Endothelial cell of umbilical vein (primary cell): Measurements from ENCODE around the gene LEMD1. TPM values are rescaled to one million over a fixed set of nuclear protein-coding genes. Genes with fewer than 3 reads are reported as not detected.

Source experiments
- BruUV-seq: library from RNA; stranded (reverse); fragments of 400-500 nt; replicated peaks from 2 replicates; lab custom pipeline; 2021; lab: Mats Ljungman, UMichigan
- CTCF ChIA-PET: fragments of 300-600, 350-600 bp; sonication (Branson Sonifier 250); formaldehyde crosslinking; loops from one replicate; lab custom pipeline; 2021; ENCODE audit warnings: antibody characterized with exemption, inconsistent platforms; lab: Charles Lee
- POLR2A ChIA-PET: fragments of 300-600, 350-600 bp; sonication (Branson Sonifier 250); formaldehyde crosslinking; loops from one replicate; lab custom pipeline; 2021; ENCODE audit warnings: antibody characterized with exemption, inconsistent platforms; lab: Charles Lee
- DNase-seq: peaks from one replicate; pipeline ENCODE4 v3.0.0-alpha.2; 2011; ENCODE audit warnings: low read depth, low spot score
- FAIRE-seq: peaks from 2 replicates; lab custom pipeline; 2011; peaks lifted over from hg19 to GRCh38; lab: Jason Lieb, UNC
- H2AFZ ChIP-seq: 2 replicates; pipeline ENCODE4 v1.6.0; 2012; ENCODE audit warnings: low read depth, low read length, control low read depth, inconsistent platforms
- H3K27ac ChIP-seq: 2 replicates; pipeline ENCODE4 v1.5.1; 2011; ENCODE audit warnings: low read depth, mild to moderate bottlenecking, control low read depth, low read length, moderate library complexity; ENCODE audit not compliant: insufficient read depth
- H3K27me3 ChIP-seq, 2 experiments: 2 replicates each; pipeline versions ENCODE4 v1.6.0 to v1.6.1; 2011; ENCODE audit warnings: low read length in 2 of 2, mixed read lengths in 1 of 2; ENCODE audit not compliant: control insufficient read depth in 2 of 2, insufficient read depth in 2 of 2
- H3K36me3 ChIP-seq, 2 experiments: 2 replicates in 1 of 2; 3 replicates in 1 of 2; pipeline ENCODE4 v1.5.1; 2011; ENCODE audit warnings: low read length in 2 of 2, mild to moderate bottlenecking in 1 of 2, moderate library complexity in 1 of 2; ENCODE audit not compliant: control insufficient read depth in 2 of 2, insufficient read depth in 2 of 2; ENCODE audit errors: extremely low read depth in 1 of 2
- H3K4me1 ChIP-seq: 3 replicates; pipeline ENCODE4 v1.5.1; 2011; ENCODE audit warnings: mild to moderate bottlenecking, low read length; ENCODE audit not compliant: control insufficient read depth, insufficient read depth; ENCODE audit errors: extremely low read depth
- H3K4me2 ChIP-seq: 2 replicates; pipeline ENCODE4 v1.6.1; 2011; ENCODE audit warnings: low read length, control low read depth, mixed read lengths; ENCODE audit not compliant: insufficient read depth
- H3K4me3 ChIP-seq, 3 experiments: fragments of 200-600 bp in 1 of 3; sonication (generic), shearing (Covaris generic) in 1 of 3; replicated peaks in 1 of 3; 2 replicates each; pipeline ENCODE4 v1.5.1; 2011 to 2016; ENCODE audit warnings: control low read depth in 3 of 3, low read length in 3 of 3, mild to moderate bottlenecking in 2 of 3, inconsistent platforms in 1 of 3, low read depth in 1 of 3, moderate library complexity in 1 of 3; ENCODE audit not compliant: insufficient read depth in 1 of 3
- H3K79me2 ChIP-seq: 2 replicates; pipeline ENCODE4 v1.6.0; 2012; ENCODE audit warnings: low read length, inconsistent platforms; ENCODE audit not compliant: control insufficient read depth, insufficient read depth
- H3K9ac ChIP-seq: replicated peaks from 2 replicates; pipeline ENCODE3; 2011; ENCODE audit warnings: low read length, control low read depth; ENCODE audit not compliant: insufficient read depth; ENCODE audit errors: extremely low read depth
- H3K9me1 ChIP-seq: replicated peaks from 3 replicates; pipeline ENCODE4 v1.6.0; 2011; ENCODE audit warnings: mild to moderate bottlenecking, low read length; ENCODE audit not compliant: control insufficient read depth, insufficient read depth; ENCODE audit errors: extremely low read depth
- H3K9me3 ChIP-seq: replicated peaks from 2 replicates; pipeline ENCODE4 v1.5.1; 2012; ENCODE audit warnings: low read length, inconsistent platforms; ENCODE audit not compliant: control insufficient read depth, insufficient read depth
- H4K20me1 ChIP-seq: replicated peaks from 2 replicates; pipeline ENCODE3; 2011; ENCODE audit warnings: mild to moderate bottlenecking, low read length; ENCODE audit not compliant: control insufficient read depth, insufficient read depth; ENCODE audit errors: extremely low read depth
- FOS ChIP-seq: IDR thresholded peaks from 2 replicates; pipeline ENCODE4 v1.6.1; 2011; ENCODE audit warnings: mild to moderate bottlenecking, low read length, moderate library complexity, borderline replicate concordance; ENCODE audit not compliant: insufficient read depth
- GATA2 ChIP-seq: IDR thresholded peaks from 2 replicates; pipeline ENCODE4 v1.7.0; 2011; ENCODE audit warnings: low read depth, mild to moderate bottlenecking, moderate library complexity, mixed read lengths, low read length; ENCODE audit not compliant: insufficient read length, insufficient read depth
- JUN ChIP-seq: IDR thresholded peaks from 2 replicates; pipeline ENCODE4 v1.6.1; 2011; ENCODE audit warnings: borderline replicate concordance, low read depth; ENCODE audit not compliant: insufficient read length, insufficient read depth
- MAX ChIP-seq: IDR thresholded peaks from 2 replicates; pipeline ENCODE4 v1.6.1; 2011; ENCODE audit not compliant: insufficient read depth, insufficient read length
- MYC ChIP-seq: IDR thresholded peaks from one replicate; pipeline ENCODE4 v1.6.1; 2011; ENCODE audit warnings: mild to moderate bottlenecking, low read depth, low read length
- POLR2A ChIP-seq: IDR thresholded peaks from 2 replicates; pipeline ENCODE4 v1.6.1; 2012; ENCODE audit warnings: low read depth, mild to moderate bottlenecking, control low read depth, low read length
- POLR2AphosphoS5 ChIP-seq: IDR thresholded peaks from 2 replicates; pipeline ENCODE4 v1.6.1; 2012; ENCODE audit warnings: low read depth, mild to moderate bottlenecking, control low read depth, low read length, moderate library complexity; ENCODE audit not compliant: insufficient read depth
- dilution Hi-C: fragments of 300-500 bp; cut with MboI; formaldehyde crosslinking; loops from one replicate; pipeline ENCODE4 v1.15.0; 2019; ENCODE audit warnings: low sequenced_read_pairs; ENCODE audit not compliant: extremely low pct_ligation_motif_present
- intact Hi-C: fragments of 100-400 bp; cut with micrococcal nuclease; formaldehyde crosslinking; loops from one replicate; pipeline ENCODE4 v1.10.0; 2022
- polyA plus RNA-seq, 4 experiments: library from polyadenylated mRNA; depleted of rRNA in 3 of 4; stranded (reverse) in 3 of 4; unstranded in 1 of 4; fragments of >200 nt; gene quantifications; 2 replicates each; pipeline versions ENCODE4 v1.2.1 to v1.2.3, GENCODE V29; 2011 to 2012; ENCODE audit warnings: missing spikeins in 1 of 4
- total RNA-seq: library from RNA; stranded (reverse); gene quantifications from 2 replicates; pipeline ENCODE4 v1.2.3, GENCODE V29; 2021

LEMD1 gene
- total and polyA plus RNA-seq, 2 donors (not counting 3 experiments of a cell fraction or from before 2014, with no cell fraction given): not detected

- no peaks in the 10 kb centered on the region for H3K9me1 ChIP-seq
- H3K9ac ChIP-seq: no peak overlapping the region
- H3K4me1 ChIP-seq: no peaks in the 10 kb centered on the region
- H3K9me3 ChIP-seq: no peaks in the 10 kb centered on the region
- ChIA-PET CTCF (interaction anchor here (3.9 kb wide), 1 partner anchor 21 kb away, joined by 17 read pairs; no protein-coding TSS in a partner anchor), POLR2A (no interaction called here)
- peaks cover 39% of the 10 kb centered on the region in 2 experiments for H3K27me3 ChIP-seq
- H2AFZ ChIP-seq: no peak overlapping the region
- no peaks in the 10 kb centered on the region for H3K79me2 ChIP-seq
- no peak overlapping the region for H3K4me2 ChIP-seq
- dilution Hi-C loops (no loop called here), intact Hi-C loops (no loop called here)
- no peak overlapping the region for H3K27ac ChIP-seq
- no peak overlapping the region for H3K4me3 ChIP-seq
- H3K36me3 ChIP-seq: no peaks in the 10 kb centered on the region
- DNase-seq (no peak), FAIRE-seq (no peak)
- BruUV-seq: no TSS peak
- TF ChIP-seq MAX (no peak), GATA2 (no peak), FOS (peak; percentile 38), JUN (no peak)
- H4K20me1 ChIP-seq: no peaks in the 10 kb centered on the region
These were observed 47.4 kb downstream of the LEMD1 start for GRCh38 chr1:205374210-205375078.

DNA sequence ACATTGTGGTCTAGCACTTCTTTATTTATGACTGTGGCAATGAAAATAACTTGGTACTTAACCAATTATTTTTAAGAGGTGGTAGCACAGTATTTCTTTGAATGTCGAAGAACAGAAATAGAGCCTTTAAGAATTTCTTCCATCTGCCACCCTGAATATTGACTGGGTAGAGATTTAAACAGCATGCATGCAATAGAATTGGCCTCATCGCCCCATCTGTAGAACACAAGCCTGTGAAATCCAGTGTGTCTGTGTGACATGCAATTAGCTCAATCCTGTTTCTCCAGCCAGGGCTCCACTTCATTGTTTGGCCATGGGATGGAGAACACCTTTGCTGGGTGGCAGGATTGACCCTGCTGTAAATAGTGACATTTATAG lies 48.1 kb downstream of the LEMD1 start:
- dilution Hi-C loops (no loop called here), intact Hi-C loops (no loop called here)
- no peaks in the 10 kb centered on the region for H3K9me3 ChIP-seq
- TF ChIP-seq POLR2AphosphoS5 (no peak), MYC (no peak), POLR2A (no peak), JUN (no peak), MAX (no peak), FOS (no peak)
- no peaks in the 10 kb centered on the region for H3K79me2 ChIP-seq
- FAIRE-seq (no peak), DNase-seq (no peak)
- no peaks in the 10 kb centered on the region for H4K20me1 ChIP-seq
- H3K36me3 ChIP-seq: no peaks in the 10 kb centered on the region
- no peak overlapping the region for H3K9ac ChIP-seq
- no peak overlapping the region for H2AFZ ChIP-seq
- peaks cover 35 to 40% of the 10 kb centered on the region in 2 experiments for H3K27me3 ChIP-seq
- H3K4me3 ChIP-seq: no peak overlapping the region
- ChIA-PET POLR2A (no interaction called here), CTCF (interaction anchor here (3.9 kb wide), 1 partner anchor 20 kb away, joined by 17 read pairs; no protein-coding TSS in a partner anchor)
- BruUV-seq: no TSS peak
- H3K4me2 ChIP-seq: no peak overlapping the region
- no peaks in the 10 kb centered on the region for H3K9me1 ChIP-seq
- H3K4me1 ChIP-seq: no peaks in the 10 kb centered on the region
- H3K27ac ChIP-seq: no peak overlapping the region
